RKO (cell line): ENCODE data around the gene COPA.
"Not testable (repeated sequence)": the region's sequence is repeated elsewhere in the genome, so short reads cannot be mapped to it uniquely, and the experiment has no call there.

ENCODE experiments used
- DNase-seq: peaks from one replicate; pipeline ENCODE4 v3.0.0-alpha.2; 2016; ENCODE audit warnings: low spot score

Gene COPA

GRCh38 chr1:160325252-160325651 lies 17.8 kb downstream of the COPA start:
- DNase-seq, result no peak

- no peak for DNase-seq
Measured at GRCh38 chr1:160322831-160323230, 20.2 kb downstream of the COPA start.

GRCh38 chr1:160315359-160315758 lies 27.7 kb downstream of the COPA start:
- DNase-seq, result no peak

- DNase-seq, result no peak
Measured at GRCh38 chr1:160309571-160309970, 33.5 kb downstream of the COPA start.

- no peak for DNase-seq
Measured at GRCh38 chr1:160309185-160309557, 33.9 kb downstream of the COPA start.

- no peak for DNase-seq
Measured at GRCh38 chr1:160308451-160309184, 34.4 kb downstream of the COPA start.

GRCh38 chr1:160307118-160307791 lies 35.8 kb downstream of the COPA start:
- DNase-seq, result no peak

- DNase-seq, result no peak
Measured at GRCh38 chr1:160300173-160300572, 42.9 kb downstream of the COPA start.

- no peak for DNase-seq
Measured at GRCh38 chr1:160296036-160296435, 47.0 kb downstream of the COPA start.

GRCh38 chr1:160293020-160293968 lies 49.8 kb downstream of the COPA start:
- DNase-seq, result no peak

GRCh38 chr1:160291248-160292220 lies 51.5 kb downstream of the COPA start:
- peak; percentile 70 for DNase-seq

GRCh38 chr1:160287769-160288168 lies 55.3 kb downstream of the COPA start:
- not testable (repeated sequence) for DNase-seq

GRCh38 chr1:160285506-160285905 lies 57.5 kb downstream of the COPA start:
- DNase-seq, result no peak

- peak; percentile 93 for DNase-seq
Measured at GRCh38 chr1:160284782-160285344, 58.2 kb downstream of the COPA start, which contains the start of gene PEX19. PEX19 (minus strand) TSS chr1:160285133; CDS start chr1:160285124, 9 bp downstream.

- DNase-seq, result peak; percentile 58
Measured at GRCh38 chr1:160284220-160284781, 58.7 kb downstream of the COPA start.

GRCh38 chr1:160282807-160283206 lies 60.2 kb downstream of the COPA start:
- no peak for DNase-seq

- no peak for DNase-seq
Measured at GRCh38 chr1:160277987-160278386, 65.1 kb downstream of the COPA start.

GRCh38 chr1:160277330-160277729 lies 65.7 kb downstream of the COPA start:
- DNase-seq, result no peak

- DNase-seq, result no peak
Measured at GRCh38 chr1:160271025-160271424, 72.0 kb downstream of the COPA start.

GRCh38 chr1:160267284-160267991 lies 75.6 kb downstream of the COPA start:
- DNase-seq, result no peak
